ENCODE results near the gene EWSR1. TPM values are rescaled to one million over a fixed set of nuclear protein-coding genes. Genes with fewer than 3 reads are reported as not detected.
A peak's percentile ranks its signal among the peaks of the same experiment; 100 is the strongest.

The EWSR1 gene
- total RNA-seq, 2 donors from 2014 or later = 145 to 236 TPM

DNA sequence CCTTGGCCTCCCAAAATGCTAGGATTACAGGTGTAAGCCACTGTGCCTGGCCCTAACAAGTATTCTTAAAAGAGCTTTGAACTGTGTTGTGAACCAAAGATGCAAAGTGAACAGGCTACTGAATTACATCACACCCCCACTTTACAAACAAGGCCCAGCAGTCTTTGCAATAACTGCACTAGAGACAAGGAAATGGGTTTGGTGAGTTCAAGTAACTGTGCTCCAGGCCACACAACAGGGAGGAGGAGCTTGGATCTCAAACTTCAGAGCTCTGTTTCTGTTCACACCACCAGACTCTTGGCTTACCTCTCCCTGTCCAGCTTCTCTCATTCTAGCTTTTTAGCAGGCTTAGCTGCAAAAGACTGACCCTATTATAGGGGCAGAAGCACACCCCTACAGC, 77.9 kb downstream of the EWSR1 start:
- no peaks in the 10 kb centered on the region for H3K27me3 ChIP-seq
- H3K36me3 ChIP-seq = peaks cover 18% of the 10 kb centered on the region
- H3K4me1 ChIP-seq = no peaks in the 10 kb centered on the region
- intact Hi-C loops (cut with DNase I) = no loop called here
- DNase-seq = no peak
- no peak overlapping the region for H3K4me3 ChIP-seq
- H3K27ac ChIP-seq = no peak overlapping the region
- no peaks in the 10 kb centered on the region for H3K9me3 ChIP-seq
- H3K9ac ChIP-seq (ENCODE audit: low read depth in 2 of 2, low read length in 2 of 2) = no peak overlapping the region
- TF ChIP-seq, protein P1, sequence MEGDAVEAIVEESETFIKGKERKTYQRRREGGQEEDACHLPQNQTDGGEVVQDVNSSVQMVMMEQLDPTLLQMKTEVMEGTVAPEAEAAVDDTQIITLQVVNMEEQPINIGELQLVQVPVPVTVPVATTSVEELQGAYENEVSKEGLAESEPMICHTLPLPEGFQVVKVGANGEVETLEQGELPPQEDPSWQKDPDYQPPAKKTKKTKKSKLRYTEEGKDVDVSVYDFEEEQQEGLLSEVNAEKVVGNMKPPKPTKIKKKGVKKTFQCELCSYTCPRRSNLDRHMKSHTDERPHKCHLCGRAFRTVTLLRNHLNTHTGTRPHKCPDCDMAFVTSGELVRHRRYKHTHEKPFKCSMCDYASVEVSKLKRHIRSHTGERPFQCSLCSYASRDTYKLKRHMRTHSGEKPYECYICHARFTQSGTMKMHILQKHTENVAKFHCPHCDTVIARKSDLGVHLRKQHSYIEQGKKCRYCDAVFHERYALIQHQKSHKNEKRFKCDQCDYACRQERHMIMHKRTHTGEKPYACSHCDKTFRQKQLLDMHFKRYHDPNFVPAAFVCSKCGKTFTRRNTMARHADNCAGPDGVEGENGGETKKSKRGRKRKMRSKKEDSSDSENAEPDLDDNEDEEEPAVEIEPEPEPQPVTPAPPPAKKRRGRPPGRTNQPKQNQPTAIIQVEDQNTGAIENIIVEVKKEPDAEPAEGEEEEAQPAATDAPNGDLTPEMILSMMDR (IDR thresholded peaks at IDR 0.05) = no peak

DNA sequence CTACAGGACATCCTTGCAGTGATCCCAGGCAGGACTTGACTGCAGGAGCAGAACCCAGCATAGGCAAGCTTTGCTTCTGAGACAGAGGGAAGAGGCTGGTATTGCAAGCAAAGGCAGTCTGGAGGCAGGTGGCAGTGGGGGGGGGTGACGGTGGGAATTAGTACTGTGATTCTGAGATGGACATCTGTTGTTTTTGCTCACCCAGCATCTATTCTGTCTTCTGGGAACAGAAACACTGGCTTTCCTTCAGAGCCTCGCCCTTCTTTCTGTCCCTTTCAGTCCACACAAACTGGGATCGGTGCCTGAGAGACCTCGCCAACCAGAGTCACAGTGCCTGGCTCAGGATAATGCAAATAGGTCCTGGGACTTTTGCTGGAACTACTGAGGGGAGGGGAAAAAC, 78.6 kb downstream of the EWSR1 start:
- H3K9me3 ChIP-seq = no peaks in the 10 kb centered on the region
- no peak overlapping the region for H3K9ac ChIP-seq (ENCODE audit: low read depth in 2 of 2, low read length in 2 of 2)
- no peaks in the 10 kb centered on the region for H3K27me3 ChIP-seq
- DNase-seq = no peak
- H3K36me3 ChIP-seq = peaks cover 14% of the 10 kb centered on the region
- no peak overlapping the region for H3K4me3 ChIP-seq
- H3K27ac ChIP-seq = no peak overlapping the region
- TF ChIP-seq, protein P1 (IDR thresholded peaks at IDR 0.05) = no peak
- intact Hi-C loops (cut with DNase I) = no loop called here
- H3K4me1 ChIP-seq = no peaks in the 10 kb centered on the region

DNA sequence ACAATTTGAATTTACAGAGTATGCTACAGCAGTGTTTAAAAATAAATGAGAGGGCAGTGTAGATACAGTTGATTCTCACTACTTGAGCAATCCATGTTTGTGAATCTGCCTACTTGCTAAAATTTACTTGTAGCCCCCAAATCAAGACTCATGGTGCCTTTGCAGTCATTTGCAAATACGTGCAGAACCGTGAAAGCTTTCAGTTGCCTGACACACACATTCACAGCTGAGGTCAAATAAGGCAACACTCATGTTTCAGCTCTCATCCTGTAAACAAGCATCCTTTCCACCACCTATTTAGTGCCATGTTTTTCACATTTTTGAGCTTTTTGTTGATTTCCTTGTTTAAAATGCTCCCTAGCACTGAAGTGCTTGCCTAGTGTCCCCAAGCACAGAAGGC, 80.0 kb downstream of the EWSR1 start:
- Histone ChIP-seq H3K36me3 (peaks cover 14% of the 10 kb centered on the region), H3K9ac (ENCODE audit: low read depth in 2 of 2, low read length in 2 of 2) (no peak overlapping the region), H3K4me1 (no peaks in the 10 kb centered on the region), H3K4me3 (no peak overlapping the region), H3K9me3 (no peaks in the 10 kb centered on the region), H3K27ac (no peak overlapping the region), H3K27me3 (no peaks in the 10 kb centered on the region)
- TF ChIP-seq, protein P1 (IDR thresholded peaks at IDR 0.05) = no peak
- no peak for DNase-seq
- intact Hi-C loops (cut with DNase I) = no loop called here

DNA sequence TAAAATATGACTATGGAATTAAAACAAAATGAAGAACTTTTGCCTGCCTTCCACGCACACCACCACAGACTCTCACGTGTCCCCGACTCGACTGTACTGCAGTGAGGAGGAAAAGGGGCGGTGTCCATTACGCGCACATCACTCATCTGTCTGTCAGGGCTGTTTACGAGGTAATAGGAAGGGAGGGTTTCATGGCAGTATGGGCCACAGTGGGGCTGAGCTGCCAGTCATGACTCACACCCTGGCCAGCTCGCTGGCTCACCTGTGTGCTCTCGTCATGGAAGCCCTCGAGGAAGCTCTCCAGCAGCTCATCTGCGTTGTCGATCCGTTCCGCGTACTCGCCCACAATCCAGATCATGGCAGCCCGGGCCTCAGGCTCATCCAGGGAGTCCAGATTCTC, 80.9 kb downstream of the EWSR1 start:
- Histone ChIP-seq H3K27me3 (no peaks in the 10 kb centered on the region), H3K9ac (ENCODE audit: low read depth in 2 of 2, low read length in 2 of 2) (no peak overlapping the region), H3K27ac (no peak overlapping the region), H3K4me1 (no peaks in the 10 kb centered on the region), H3K4me3 (no peak overlapping the region), H3K36me3 (peaks cover 10% of the 10 kb centered on the region), H3K9me3 (no peaks in the 10 kb centered on the region)
- no peak for DNase-seq
- TF ChIP-seq, protein P1 (IDR thresholded peaks at IDR 0.05) = no peak
- intact Hi-C loops (cut with DNase I) = no loop called here

Small RNA genes lying within 50 kb of the gene (microRNA-seq; reads per million reads assigned to microRNA genes)
- 9.9 reads per million, percentile 15 among the genes with 10 or more reads in this experiment for gene MIR3653

Other genes starting within 250 kb of the EWSR1 start
- gene C22orf31, start 206.4 kb upstream of the EWSR1 start, total RNA-seq = under 1 TPM in 1 of 2 donors, not detected in 1; 0.32 TPM
- gene KREMEN1, start 195.2 kb upstream of the EWSR1 start, total RNA-seq = 10 to 100 TPM; 20.2 to 20.7 TPM
- gene EMID1, start 62.4 kb upstream of the EWSR1 start, total RNA-seq = 1 to 10 TPM; 4.4 TPM
- 10 to 100 TPM; 15.4 to 32.0 TPM for gene RHBDD3, start 287 bp upstream of the EWSR1 start, total RNA-seq
- 10 to 100 TPM; 16.6 to 41.1 TPM for gene GAS2L1, start 38.4 kb downstream of the EWSR1 start, total RNA-seq
- gene RASL10A, start 47.4 kb downstream of the EWSR1 start, total RNA-seq = 1 to 10 TPM in 1 of 2 donors, under 1 TPM in 1; 0.42 to 1.3 TPM
- gene AP1B1, start 120.3 kb downstream of the EWSR1 start, total RNA-seq = 100 to 1,000 TPM in 1 of 2 donors, 10 to 100 TPM in 1; 90.4 to 120 TPM
- not detected for gene RFPL1, start 170.3 kb downstream of the EWSR1 start, total RNA-seq
- under 1 TPM; 0.42 TPM for gene NEFH, start 211.9 kb downstream of the EWSR1 start, total RNA-seq

All from colonic mucosa (tissue), 4 donors.